HG02970 (cell line): ENCODE measurements around the gene XRCC4.
"Not testable (repeated sequence)": the region's sequence is repeated elsewhere in the genome, so short reads cannot be mapped to it uniquely, and the experiment has no call there.

ENCODE experiments used
- ATAC-seq: cut with Tn5 transposase; IDR thresholded peaks from one replicate; pipeline ENCODE4 v1.9.1; 2021; ENCODE audit warnings: mild to moderate bottlenecking, moderate library complexity, moderate number of reproducible peaks; ENCODE audit not compliant: unreplicated experiment, low FRiP score

Gene XRCC4

DNA sequence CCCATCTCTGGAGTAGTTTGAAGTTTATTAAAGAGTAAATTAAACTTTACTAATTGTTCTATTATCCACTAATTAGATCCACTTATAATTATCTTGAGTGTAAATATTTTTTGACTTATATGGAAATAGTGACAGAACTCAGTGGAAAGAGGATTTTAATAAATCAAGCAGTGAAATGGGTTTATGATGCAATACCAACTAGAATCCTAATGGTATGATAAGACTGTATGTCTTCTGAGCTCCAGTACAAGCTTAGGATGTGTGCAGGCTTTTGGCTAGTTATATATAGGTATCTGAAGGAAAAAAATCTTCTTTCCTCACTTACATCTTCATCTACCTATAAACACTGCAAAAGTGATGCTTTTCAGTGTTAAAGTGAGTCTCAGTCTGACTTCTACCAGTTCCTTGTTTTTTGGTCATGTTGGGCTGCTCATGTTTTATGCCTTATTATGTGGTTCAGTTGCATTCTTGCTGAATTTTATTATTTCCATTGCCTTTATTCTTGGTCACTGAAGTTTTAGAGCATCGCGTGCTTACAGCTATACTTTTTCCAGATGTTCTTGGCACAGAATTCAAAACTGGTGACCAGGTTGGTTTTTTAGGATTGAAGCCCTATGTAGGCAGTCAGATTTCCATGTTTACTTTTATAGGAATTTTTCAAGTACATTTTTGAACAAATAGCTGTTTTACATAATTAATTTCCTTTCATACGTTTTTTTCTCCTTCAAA is 30.5 kb downstream of the XRCC4 start:
- ATAC-seq, result no peak

DNA sequence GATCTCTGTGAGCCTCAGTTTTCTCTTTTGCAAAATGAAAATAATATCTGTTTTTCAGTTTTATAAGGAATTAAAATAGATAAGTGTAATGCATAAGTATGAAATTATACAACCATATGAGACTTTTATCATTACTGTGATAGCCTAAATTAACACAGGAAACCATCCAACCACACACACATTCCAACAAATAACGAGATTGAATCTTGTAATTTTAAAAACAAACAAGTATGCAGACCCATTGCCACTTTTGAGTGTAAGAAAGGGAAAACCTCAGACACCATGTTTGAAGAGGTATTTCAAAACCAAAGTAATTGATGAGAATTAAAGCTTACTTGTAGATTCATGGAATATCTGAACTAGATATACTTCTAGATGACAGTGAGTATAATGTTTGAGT is 32.0 kb downstream of the XRCC4 start:
- no peak for ATAC-seq

DNA sequence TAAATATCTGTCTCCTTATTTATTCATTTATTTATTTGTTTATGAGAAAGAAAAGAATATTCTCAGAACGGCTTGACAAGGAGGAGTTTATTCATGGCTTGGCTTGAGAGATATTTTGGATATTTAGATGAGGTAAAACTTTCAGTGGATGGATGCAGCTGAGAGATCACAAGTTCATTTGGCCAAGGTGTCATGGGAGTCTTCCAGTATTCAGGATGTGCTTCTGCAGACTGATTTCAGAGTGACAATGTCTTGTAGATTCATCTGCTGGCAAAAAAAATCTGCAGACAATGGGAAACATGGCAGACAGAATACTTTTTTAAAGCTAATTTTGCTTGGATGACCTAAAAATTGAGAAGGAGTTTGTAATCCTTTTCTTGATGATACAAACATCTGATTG is 38.5 kb downstream of the XRCC4 start:
- no peak for ATAC-seq

DNA sequence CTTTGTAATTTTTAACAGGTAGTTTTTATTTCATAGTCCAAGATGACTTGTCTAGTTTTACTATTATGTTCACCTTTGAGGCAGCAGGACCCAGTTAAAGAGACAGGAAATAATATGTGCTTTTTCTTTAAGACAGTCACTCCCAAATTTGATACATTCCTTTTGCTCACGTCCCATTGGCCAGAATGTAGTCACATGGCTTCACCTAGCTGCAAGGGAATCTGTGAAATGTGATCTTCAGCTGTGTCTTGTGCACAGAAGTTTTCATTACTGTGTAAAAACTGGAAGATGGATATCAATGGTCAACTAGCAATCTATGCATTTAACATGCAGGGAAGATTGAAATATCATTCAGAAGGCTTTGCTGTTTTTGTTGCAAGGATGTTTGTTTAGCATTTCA is 41.1 kb downstream of the XRCC4 start:
- no peak for ATAC-seq

DNA sequence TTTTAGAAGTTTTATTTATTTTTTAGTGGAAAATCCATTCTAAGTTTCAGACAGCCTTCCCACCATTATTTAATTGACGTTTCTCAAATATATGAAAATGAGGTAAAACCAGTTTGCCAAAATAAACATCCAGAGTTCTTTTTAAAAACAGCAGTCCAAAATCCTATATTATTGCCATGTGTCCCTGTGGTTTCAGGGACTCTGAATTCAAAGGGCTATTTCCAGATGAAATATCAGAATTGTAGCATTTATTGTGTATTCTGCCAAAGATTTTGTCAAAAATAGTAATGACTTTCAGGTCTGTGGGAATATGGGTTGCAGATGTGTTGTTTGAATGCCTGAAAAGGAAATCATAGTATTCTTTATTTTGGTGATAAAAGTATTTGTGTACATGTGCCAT is 41.6 kb downstream of the XRCC4 start:
- no peak for ATAC-seq

DNA sequence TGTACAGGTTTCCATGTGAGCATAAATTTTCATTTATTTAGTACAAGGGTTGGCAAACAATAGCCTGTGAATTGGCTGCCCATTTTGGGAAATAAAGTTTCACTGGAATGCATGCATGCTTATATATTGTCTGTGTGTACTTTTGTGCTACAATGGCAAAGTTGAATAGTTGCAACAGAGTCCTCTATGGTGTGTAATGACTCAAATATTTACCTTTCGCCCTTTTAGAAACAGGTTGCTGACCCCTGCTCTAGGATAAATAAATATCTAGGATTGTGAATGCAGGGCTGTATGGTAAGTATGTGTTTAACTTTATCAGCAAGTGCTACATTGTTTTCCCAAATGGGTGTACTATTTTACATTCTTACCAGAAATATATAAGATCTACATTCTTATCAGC is 47.2 kb downstream of the XRCC4 start:
- no peak for ATAC-seq

DNA sequence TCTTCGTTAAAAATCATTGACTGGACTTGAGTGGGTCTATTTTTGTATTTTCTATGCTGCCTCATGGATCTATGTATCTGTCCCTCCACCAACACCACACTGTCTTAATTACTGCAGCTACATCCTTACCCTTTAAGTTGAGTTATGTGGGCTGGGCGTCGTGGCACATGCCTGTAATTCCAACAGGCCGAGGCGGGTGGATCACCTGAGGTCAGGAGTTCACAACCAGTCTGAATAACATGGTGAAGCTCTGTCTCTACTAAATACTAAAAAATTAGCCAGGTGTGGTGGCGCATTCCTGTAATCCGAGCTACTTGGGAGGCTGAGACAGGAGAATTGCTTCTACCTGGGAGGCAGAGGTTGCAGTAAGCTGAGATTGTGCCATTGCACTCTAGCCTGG is 48.2 kb downstream of the XRCC4 start:
- ATAC-seq, result no peak

DNA sequence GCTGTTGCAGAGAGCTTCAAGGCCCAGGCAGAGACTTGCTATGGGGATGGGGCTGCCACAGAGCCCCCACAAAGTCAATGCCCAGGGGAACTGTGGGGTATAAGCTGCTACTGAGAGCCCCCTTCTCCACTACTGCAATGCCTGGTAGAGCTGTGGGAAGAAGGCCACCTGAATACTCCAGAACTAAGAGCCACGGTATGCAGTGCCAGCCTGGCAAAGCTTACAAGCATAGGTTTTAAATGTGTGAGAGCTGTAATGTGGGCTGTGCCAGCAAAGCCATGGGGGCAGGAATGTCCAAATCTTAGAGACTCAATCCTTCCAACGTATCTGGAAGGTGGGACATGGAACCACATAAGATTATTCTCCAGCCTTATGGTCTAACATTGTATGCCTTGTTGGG is 49.2 kb downstream of the XRCC4 start:
- ATAC-seq, result no peak

DNA sequence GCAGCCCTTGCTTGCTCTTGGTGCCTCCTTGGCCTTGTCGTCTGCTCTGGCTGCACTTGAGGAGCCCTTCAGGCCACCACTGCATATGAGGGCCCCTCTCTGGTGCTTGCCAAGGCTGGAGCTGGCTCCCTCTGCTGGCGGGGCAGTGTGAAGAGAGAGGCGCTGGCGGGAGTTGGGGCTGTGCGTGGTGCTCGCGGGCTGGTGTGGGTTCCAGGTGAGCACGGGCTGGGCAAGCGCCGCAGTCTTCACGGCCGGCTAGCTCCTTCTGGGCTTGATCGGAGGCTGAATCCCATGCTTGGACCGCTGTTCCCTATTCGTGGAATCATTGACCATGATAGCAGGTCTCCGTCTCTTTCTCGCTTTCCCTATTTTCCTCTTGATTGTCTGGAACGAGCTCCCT is 56.5 kb downstream of the XRCC4 start:
- no peak for ATAC-seq

DNA sequence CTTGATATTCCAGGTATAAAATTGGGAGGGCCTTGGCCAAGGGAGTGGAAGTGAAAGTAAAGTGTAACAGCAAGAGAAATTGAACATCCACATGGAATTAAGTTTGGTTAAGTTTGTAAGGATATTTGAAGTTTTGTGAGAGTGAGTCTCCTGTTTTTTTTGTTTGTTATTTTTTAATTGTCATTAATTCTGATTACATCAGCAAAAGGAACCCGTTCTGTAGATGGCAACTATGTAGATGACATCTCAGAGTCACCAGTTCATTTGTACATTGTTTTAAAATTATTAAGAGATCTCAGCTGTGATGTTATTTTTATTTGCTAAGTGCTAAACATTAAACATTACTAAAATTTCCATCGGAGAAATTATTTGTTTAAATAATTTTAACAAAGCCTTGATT is 65.2 kb downstream of the XRCC4 start:
- no peak for ATAC-seq

DNA sequence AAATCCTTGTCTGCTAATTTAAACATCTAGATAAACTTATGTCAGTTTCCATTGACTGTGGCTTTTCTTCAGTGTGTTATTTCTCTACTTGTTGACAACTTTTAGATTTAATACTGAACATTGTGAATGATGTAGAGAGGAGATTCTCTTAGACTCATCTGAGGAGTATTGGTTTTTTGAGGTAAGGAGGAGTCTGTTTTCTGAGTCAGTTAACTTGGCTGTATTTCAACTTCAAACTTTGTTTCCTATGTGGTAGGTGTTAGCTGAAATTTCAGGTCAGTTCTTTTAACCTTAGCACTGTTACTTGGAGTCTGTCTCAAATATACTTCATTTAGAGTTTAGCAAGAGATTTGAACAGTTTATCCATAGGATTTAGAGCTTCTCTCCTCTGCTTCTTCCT is 67.9 kb downstream of the XRCC4 start:
- no peak for ATAC-seq

DNA sequence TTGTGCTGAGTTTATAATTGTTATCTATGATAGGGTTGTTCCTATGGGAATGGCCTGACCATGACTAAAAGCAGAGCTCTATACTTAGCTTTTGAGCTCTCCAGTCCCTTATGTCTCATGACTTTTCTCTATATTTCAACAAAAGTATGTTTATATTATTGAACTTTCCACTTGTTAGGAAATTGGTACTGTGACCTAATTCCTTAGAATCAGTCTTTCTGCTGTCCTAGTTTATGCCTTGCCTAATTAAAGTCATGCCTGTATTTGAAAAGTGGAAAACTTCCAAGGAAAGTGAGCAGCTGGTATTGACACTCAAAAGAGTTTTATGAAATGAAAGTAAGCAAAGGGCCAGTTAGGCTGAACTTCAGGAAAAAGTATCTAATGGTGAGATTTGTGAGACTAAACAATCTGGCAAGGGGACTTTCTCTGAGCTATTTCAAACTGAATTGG is 68.6 kb downstream of the XRCC4 start:
- ATAC-seq, result no peak

DNA sequence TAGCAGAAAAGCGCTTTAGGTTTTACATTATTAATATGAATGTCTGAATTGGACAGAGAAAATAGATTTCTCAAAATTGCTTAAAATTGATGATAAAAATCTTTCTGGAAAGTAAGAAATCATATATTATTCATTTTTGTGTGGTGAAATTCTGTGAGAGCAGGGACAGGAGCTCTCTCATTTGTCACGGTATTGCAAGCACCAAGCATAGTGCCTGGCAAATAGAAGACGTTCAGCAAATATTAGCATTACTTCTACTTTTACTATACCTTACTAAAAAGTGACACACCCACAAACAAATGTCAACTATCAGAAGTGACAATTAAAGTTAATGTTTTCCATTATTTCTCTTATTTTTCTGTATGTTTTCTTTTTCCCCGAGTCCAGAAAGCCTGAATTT is 69.1 kb downstream of the XRCC4 start:
- no peak for ATAC-seq

DNA sequence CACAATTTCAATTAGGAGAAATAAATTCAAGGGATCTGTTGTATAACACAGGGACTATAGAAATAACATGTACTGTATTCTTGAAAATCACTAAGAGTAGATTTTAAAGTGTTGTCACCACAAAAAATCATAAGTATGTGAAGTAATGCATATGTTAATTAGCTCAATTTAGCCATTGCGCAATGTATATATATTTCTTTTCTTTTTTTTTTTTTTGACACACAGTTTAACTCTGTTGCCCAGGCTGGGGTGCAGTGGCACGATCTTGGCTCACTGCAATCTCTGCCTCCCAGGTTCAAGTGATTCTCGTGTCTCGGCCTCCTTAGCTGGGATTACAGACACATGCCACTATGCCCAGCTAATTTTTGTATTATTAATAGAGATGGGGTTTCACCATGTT is 70.2 kb downstream of the XRCC4 start:
- no peak for ATAC-seq

DNA sequence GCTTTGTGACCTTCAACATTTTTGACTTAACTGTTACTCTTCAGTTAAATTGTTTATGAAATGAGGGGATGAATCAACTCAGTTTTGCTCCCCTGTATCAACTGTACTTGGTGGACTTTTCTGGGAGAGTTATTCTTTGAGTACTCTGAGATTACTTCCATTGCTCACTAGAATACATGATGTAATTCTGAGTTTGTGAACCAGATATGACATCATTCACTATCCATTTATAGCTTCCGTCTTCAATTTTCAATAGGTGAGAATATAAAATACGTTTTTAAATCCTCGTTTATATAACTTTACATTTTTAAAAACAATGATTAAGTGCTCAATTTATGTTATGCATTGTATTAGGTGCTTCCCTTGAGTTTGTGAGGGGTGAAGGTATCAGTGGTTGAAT is 71.0 kb downstream of the XRCC4 start:
- no peak for ATAC-seq

DNA sequence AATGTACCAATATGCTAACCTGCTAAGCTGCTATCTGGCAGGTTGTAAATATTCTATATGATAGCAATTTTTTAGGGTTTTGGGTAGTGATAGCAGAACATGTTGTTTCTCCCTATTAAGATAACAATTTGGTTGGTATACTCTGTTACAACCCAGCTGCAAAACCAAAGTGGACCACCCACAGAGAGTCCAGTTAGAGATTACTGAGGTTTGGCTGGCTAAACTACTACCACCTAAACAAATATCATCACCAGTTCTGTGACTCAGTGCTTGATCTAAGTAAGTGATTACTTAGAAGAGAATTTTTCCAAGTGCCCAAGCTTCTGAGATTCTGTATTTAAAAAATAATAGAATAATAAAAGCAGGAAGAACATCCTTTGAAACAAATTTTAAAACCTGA is 72.3 kb downstream of the XRCC4 start:
- no peak for ATAC-seq

DNA sequence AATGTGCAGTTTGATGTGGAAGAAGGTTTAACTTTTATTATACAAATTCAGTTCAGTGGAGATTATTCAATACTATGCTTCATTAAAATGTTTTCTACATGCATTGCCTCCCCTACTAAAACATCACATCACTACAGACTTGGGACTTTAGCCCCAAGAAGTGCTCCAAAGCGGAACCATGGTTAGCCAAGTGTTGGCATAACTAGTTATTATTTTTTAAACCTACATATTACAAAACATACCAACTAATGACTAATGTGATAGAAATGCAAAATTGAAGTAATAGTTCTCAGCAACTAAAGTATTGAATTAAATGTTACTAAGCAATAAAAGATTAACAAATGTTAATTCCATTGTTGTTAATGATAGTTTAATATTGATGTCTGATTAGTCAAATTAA is 74.5 kb downstream of the XRCC4 start:
- no peak for ATAC-seq

DNA sequence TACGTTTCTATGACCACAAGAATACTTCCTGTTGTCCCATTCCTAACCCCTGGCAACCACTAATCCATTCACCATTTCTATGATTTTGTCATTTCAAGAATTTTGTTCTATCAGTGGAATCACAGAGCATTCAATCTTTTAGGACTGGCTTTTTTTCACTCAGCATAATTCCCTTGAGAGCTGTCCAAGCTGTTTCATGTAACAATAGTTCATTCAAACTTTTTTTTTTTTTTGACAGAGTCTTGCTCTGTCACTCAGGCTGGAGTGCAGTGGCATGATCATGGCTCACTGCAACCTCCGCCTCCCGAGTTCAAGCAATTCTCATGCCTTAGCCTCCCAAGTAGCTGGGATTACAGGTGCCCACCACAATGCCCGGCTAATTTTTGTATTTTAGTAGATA is 75.6 kb downstream of the XRCC4 start:
- ATAC-seq, result not testable (repeated sequence)

DNA sequence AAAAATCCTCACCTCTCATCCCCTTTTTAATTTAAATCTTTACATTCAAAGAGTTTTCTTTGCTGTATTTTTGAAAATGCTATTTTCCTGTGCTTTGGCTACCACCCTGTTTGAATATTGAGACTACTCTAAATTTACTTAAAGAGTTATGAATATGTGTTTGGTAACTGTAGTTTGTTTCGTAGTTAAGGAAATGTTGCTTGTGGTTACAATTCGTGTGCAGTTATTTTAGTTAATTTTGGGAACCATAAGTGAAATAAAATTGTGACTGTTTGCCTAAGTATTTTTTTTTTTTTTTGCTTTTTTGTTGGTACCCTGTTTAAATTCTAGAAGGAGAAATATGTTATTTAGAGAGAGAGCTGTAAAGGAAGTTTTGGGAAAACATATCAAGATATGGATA is 78.7 kb downstream of the XRCC4 start:
- ATAC-seq, result no peak

DNA sequence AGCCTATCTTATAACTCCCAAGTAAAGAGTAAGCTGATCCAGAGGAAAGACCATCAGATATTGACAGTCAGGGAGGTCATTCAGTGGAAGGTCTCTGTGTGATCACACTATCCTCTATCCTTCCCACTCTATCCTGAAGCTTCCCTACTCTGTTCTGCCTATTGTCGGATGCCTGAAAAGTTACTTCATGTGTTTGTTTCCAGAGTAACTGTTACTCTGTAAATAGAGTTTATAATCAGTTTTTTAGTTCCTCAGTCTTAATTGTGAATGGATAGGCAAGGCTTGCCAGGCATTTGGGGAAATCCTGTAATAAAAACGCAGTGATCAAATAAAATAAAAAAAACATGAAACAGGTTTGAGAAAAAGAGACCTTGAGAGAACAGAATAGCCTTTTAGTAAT is 79.8 kb downstream of the XRCC4 start:
- ATAC-seq, result no peak

DNA sequence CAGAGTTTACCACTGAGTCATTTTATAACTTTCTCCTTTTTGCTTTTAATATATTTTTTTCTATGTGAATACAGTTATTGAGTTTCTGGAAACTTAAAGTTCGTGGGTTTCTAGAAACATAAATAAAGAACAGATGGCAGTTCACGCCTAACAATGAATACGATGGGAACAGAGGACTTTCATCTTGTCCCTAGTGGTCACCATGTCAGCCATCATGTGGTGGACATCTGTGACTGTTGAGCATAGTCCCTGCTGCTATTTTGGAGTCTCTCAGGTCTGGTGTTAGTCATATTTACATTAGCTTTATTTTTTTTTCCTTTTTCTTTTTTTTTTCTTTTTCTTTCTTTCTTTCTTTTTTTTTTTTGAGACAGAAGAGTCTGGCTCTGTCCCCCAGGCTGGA is 85.3 kb downstream of the XRCC4 start:
- no peak for ATAC-seq

DNA sequence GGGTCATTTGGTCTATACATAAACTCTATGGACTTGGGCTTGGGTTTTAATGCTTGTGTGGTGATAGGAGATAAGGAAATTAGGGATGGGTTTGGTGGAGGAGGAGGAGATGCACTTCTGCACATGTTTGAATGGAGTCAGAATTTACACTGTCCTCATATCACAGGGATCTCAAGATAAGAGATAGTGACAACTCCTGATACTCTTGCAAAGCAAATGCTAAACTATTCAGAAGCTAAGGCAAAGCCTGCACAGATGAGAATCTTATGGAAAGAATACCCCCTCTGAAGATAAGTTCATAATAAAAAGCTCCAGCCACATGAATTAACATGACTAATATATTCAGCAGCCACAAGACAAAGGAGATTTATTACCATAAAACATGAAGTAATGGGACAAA is 90.2 kb downstream of the XRCC4 start:
- ATAC-seq, result no peak
